ENCODE measurements around the gene KLHL6.

KLHL6 gene

DNA sequence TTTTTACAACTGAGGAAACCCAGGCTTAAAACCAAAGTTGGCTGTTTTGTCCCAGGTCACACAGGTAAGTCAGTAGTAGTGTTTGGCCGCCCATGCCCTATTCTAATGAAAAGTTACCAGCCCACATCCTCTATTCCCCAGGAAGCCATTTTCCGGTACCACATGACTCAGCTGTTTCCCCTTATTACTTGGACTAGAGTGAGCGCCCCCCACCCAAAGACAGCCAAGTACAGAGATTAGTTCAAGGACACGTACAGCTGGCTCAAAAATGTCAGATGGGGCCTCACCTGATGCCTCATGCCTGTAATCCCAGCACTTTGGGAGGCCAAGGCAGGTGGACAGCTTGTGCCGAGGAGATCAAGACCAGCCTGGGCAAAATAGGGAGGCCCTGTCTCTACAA, 8.5 kb upstream of the KLHL6 start:
- DNase-seq: no peak

DNA sequence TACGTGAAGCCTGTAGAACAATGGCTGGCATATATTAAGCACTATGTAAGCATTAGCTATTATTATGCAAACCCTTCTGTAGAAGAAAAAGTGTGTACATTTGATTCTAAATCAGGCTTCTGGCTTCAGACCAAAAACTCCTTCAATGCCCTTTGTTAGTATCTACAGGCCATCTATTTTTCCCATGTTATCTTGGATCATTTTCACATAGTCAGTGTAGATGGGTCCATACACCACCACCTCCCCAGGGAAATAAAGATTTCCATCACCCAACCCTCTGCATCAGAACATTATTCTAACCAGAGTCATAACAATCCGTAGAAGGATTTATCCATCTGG, 8.0 kb upstream of the KLHL6 start:
- no peak for DNase-seq

DNA sequence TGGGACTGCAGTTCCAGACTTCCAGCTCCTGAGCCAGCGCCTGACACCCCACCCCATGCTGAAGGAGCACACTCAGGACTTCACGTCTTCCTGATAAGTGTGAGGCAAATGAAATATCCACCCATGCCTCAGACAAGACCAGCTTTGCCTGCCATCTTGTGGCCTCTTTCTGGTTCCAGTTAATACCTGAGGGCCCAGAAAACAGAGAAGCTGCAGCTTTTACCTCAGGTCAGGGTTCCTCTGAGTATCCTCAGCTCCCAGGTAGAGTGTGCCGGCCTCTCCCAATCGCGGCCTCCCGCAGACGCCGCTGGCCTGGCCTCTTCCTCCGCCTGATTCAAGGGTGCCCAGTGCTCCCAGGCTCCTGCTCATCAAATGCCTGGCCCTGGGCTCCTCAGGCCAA, 5.1 kb upstream of the KLHL6 start:
- peak in 3 of 51 donors; percentile 11 to 17 (median 13) for DNase-seq

DNA sequence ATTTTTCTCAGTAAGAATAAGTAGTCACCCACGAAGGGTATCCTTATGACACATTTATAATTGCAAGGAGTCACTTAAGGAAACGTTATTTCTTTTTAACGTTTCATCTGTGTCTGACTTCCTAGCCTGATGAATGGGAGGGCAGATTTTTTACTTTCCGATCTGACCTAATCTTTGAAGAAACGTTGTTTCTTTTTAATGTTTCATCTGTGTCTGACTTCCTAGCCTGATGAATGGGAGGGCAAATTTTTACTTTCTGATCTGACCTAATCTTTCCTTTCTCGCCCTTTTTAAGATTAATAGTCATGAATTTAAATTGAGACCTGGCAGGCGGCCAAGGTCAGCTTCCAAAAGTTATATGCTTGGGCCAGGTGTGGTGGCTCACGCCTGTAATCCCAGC, 3.0 kb upstream of the KLHL6 start:
- DNase-seq: no peak

DNA sequence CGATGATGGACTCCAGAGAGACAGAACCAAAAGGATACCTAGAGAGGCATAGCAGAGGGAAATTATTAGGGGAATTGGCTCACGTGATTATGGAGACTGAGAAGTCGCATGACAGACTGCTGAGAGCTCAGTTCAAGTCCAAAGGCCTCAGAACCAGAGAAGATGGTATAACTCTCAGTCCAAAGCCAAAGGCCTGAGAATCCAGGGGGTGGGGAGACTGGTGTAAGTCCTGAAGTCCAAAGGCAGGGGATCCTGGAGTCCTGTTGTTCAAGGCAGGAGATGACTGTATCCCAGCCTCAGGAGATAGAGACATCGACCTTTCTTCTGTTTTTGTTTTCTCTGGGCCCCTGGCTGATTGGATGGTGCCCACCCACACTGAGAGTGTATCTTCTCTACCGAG, 1.2 kb upstream of the KLHL6 start:
- DNase-seq: no peak

DNA sequence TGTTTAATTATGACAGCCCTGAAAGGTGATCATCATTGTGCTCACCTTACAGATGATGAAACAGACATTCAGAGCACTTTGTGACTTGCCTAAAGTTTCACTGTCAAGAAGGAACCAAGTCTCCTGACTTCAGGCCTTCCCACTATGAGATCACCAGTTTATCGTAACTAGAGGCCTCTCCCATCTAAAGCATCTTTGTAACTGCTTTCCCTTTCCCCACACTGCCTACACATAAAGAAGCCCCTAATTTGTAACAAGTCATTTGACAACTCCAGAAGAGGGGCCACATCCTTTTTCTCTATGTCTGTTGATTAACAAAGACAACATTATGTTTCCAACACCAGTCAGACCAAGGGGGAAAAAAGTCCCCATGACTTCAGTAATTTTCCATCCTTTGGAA, 1.1 kb downstream of the KLHL6 start:
- no peak for DNase-seq

DNA sequence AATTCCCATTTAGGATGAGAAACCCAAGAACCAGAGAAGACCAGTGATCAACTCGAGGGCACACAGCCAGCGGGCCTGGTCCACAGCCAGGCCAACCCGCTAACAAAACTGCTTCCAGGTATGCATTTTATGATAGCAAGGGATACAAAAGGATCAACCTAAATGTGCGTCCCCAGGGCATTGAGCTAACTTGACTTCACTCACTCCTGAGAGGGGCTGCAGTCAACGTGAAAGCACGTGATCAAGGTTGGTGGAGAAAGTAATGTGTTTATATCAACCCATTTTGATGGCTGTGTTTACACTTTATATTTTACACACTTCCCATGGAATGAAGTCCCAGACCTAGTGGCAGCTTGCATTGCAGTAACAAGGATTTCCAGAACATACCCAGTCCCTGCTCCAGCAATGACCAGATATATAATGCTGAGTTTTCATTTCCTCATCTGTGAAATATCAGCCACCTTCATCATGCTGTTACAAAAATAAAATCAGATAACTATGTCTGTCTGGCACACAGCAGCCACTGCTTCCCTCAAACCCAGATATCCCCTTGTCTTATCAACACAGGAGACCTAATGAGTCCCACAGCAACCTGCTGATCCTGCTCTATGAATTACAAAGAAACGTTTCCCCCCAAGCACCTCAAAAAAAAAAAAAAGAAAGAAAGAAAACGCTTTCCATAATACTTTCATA, 2.0 kb downstream of the KLHL6 start:
- DNase-seq: no peak

DNA sequence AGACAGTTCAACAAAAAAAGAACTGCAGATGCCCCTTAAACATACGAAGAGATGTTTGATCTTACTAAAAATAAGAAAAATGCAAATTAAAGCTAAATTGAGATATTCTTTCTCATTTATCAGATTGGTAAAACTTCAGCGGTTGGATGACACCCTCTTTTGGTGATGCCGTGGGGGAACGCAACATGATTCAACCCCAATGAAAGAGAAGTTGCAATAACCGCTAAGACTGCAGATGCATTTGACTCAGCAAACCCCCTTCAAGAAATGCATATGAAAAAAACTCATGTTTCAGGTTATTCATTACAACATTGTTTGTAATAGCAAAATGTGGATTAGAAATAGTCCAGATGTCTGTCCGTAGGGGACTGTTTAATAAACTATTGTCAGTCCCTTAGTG, 3.6 kb downstream of the KLHL6 start:
- no peak for DNase-seq

DNA sequence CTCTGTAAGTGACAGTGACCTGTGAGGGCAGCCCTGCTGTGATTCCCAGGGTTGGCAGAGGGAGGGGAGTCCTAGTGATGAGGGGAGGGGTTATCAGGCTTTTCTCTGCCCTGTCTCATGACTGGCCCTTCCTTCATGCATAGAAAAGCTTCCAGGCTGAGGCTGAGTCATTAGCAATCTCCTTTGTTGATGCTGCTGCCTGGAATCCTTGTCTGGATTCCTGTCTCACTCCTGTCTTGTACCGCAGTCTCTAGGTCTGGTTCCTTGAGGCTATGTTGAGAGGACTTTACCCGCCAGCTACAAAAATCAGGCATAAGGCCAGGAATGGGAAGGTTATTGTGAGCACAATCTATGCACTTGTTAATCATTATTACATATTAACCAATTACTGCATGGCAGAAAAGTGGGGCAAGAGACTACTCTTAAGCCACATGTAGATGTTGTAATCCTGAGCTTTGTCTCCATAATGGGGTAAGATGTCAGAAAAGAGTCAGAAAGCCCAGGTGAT, 7.2 kb downstream of the KLHL6 start:
- no peak for DNase-seq

DNA sequence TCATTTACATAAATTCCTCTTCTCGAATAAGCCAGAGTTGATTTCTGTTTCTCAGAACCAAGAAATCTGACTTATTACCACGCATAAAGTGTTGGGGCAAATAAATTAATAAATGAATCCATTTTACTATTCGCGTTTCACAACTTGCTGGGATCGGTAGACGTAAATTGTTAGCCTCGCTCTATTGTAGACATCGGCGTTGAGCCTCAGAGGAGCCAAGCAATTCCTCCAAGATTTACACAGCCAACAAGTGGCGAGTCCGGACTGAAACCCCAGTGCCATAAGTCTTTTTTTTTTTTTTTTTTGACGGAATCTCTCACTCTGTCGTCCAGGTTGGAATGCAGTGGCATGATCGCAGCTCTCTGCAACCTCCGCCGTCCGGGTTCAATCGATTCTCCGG, 8.9 kb downstream of the KLHL6 start:
- DNase-seq: no peak

DNA sequence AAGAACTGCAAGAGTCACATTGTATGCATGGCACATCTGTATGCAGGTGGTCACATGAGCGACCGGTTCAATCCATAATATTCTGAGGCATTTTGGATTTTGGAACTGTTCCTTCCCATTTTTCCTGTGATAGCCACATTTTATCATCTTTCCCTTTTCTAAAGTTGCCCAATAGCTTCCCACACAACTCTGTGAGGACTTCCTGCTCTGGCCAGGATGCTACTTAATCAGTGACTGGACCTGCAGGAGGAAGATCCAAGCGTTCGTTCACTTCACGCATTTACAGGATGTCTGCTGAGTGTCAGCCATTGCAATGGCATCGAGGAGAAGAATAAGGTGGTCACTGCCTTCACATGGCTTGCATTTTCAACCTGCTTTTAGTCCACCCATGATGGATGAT, 9.8 kb downstream of the KLHL6 start:
- DNase-seq: no peak

DNA sequence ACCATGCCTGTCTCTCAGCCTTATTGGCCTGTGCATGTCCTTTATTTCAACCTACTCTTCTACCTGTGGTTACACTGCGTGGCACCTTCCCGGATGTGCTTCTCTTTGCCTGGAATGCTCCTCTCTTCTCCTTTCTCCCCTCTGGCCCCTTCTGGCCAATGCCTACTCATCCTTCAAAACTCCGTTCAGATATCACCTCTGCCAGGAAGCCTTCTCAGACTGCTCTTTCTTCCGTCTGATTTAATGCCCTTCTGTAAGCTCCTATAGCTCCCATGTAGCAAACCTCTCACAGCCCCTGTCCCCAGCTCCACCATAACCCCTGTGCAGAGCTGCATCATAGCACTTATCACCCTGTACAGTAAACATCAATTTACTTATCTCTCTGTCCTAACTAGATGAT, 13.2 kb downstream of the KLHL6 start:
- no peak for DNase-seq

DNA sequence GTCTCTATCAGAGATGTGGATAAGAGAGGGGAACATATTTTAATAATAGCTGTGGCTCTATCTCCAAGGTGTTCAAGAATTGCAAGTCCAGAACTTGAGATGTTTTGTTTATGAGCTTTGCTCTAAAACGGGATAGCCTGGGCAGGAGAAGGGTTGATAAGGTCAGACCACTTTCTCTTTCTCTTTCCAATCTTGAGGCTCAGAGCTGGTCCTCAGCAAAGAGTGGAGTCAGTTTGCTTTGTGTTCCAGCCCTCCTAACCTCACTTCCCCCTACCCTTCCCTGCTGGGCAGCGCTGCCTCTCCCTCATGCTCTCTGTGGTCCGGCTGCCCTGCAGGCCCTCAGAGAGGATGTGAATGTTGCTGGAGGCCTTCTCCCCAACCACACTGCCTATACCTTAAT, 13.8 kb downstream of the KLHL6 start:
- DNase-seq: peak in 2 of 51 donors; percentile 4 to 12

DNA sequence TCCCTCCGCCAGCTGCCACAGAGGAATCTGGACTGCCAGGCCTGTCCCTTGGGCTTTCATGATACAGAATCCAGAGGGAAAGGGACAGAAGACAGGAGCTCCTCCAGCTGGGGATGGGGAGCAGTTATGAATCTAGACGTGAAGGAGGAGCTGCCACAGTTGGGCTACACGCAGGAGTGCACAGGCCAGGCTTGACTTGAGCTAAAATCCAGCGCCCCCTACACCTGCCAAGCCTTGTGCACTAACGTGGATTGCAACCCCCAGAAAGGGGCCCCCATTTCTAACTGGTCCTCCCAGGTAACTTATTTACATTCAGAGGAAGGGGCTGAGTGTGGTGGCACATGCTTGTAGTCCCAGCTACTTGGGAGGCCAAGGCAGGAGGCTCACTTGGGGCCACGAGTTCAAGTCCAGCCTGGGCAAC, 14.3 kb downstream of the KLHL6 start:
- DNase-seq: no peak

DNA sequence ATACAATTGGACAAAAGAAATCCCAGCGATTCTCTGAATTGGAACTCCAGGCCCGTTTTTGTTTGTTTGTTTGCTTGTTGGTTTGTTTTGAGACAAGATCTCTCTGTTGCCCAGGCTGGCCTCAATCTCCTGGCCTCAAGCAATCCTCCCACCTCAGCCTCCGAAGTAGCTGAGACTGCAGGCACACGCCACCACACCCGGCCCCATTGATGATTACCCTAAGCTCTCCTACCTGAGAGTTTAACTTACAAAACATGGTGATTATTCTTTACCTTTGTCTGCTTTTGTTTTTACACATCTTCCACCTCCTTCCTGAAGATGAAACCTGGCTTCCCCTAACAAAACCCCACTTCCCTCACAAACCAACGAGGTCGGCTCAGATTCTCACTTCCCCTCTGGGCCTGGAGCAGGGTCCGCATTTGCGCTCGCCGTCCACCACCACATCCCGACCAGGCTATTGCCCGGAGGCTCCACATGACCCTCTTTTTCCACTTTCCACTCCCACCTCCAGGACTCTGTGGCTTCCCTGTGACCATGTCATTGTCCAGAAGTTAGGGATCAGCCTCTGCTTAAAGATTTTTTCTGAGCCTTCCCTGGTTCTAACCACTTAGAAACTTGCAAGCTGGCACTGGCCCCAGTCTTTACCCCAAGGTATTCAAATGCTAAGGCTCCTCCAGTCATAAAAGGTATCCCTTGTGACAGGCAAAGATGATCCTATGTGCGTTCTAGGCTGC, 14.8 kb downstream of the KLHL6 start:
- DNase-seq: peak in 8 of 51 donors; percentile 3 to 39 (median 14)

DNA sequence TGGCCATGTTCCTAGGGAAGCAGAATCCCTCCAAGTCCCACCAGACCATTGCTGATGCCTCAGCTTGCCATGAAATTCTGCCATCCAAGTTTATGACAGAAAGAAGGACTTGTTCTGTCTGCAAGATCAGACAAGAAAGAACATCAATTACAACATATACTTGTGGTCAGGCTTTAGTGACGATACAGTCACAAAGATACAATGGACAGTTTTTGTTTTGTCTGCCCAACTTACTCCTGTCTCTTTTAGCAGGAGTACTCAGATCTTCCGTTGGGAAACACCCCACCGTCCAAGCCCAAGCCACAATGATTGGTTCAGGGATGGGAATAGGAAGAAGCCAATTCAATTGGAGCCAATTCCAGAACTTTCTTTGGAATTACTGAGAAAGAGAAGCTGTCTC, 15.7 kb downstream of the KLHL6 start:
- no peak for DNase-seq

DNA sequence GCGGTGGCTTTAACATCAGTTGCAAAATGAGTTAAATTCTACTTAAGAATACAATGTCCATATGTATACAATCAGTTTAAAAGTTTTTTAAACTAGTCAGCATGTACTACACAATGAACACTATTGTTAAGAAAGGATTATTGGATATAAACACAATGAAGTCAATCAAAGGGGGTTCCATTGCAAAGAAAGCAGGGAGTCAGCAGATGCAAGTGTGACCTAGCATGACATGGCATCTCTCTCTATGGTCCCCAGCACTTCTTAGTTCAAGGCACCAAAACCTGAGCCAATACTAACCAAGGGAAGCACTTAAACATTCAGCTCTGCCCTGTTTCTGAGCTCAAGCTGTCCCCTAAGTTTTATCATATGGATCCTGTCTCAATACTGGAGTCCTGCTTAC, 17.0 kb downstream of the KLHL6 start:
- DNase-seq: no peak

DNA sequence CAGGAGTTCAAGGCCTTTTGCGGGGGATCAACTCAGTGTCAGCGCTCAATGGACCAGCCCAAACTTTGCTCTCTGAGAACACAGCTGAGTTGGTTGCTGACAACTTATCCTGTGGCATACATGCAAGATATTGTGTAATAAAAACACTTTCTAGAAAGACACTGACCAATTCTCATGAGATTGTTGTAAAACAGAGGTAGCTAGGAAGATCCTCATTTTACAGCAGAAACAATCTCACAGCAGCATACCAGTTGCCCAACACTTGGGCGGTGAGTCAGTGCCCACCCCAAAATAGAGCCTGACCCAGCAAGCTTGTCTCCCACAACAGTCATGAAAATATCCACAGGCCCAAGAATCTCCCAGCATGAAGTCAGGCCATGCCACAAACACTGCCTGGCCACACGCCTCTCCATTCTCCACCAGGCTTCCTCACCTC, 18.2 kb downstream of the KLHL6 start:
- DNase-seq: peak in 18 of 51 donors; percentile 4 to 51 (median 18)

DNA sequence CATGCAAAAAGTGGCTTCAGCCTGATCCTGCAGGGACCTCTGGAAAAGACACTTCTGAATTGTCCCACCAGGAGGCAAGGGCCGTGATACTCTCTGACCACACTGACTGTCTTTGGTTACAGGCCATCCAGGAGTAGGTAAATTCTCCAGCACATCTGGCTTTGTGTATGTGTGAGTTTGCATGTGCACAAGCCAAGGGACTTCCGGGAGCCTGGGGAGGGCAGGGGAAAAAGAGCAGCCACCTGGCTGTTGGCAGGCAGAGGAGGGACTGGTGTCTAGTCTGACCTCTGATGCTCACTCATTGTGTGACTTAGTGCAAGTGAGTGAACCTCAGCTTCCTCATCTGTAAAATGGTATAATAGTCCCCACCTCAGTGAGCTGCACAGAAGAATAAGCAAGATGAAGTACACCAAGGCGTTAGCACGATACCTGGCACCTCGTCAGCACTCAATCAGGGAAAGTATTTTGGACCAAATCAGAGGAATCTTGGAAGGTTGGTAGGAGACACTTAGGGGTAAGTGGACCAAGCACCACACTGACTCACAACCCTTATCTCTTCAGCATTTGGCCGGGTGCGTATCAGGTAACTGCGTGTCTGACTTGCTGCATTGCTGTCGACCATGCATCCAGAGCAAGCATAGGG, 19.1 kb downstream of the KLHL6 start:
- DNase-seq: no peak

DNA sequence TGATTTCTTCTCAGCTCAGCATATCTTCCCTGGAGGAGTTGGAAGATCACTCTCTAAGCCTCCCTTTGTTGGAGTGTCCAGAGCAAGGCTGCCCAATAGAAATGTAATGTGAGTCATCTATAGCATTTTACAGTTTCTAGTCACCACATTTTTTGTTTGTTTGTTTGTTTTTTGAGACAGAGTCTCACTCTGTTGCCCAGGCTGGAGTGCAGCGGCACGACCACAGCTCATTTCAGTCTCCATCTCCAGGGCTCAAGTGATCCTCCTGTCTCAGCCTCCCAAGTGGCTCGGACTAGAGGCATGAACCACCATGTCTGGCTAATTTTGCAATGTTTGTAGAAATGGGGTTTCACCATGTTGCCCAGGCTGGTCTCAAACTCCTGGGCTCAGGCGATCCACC, 21.3 kb downstream of the KLHL6 start:
- no peak for DNase-seq

DNA sequence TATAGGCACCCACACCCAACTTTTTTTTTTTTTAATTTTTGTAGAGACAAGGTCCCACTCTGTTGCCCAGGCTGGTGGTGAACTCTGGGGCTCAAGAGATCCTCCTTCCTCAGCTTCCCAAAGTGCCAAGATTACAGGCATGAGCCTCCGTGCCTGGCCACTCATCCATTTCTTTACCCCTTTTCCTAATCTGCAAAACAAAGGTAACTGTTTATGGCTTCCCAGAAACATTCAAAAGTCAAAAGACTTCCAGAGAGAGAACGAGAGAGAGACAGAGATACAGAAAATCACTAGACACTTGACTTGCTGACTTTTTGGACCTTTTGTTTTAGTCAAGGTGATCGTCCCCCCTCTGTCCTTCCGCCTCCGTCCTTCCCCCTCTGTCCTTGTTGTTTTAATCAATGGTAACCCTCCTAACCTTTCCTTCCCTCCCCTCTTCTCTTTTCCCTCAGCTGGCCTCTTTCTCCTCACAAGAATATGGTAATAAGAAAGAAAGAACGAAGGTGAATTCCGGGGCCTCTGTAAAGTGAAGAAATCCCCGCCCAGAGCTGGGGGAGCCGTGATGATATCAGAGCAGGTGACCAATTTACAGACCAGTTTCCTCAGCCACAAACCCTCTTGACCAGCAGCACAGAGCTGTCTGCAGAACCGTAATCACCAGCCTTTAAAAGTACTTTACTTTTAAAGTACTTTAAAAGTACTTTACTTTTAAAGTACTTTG, 21.9 kb downstream of the KLHL6 start:
- DNase-seq: no peak
